Glomerular endothelial cell (primary cell): ENCODE results near the gene HSPA12A. TPM values are rescaled to one million over a fixed set of nuclear protein-coding genes. Genes with fewer than 3 reads are reported as not detected.

Source experiments
- DNase-seq: peaks from one replicate; pipeline ENCODE4 v3.0.0-alpha.2; 2011; ENCODE audit warnings: low read depth, low spot score; ENCODE audit errors: extremely low read depth
- total RNA-seq: library from RNA; depleted of rRNA; stranded (reverse); fragments of >200 nt; gene quantifications from 2 replicates; pipeline ENCODE4 v1.2.3, GENCODE V29; 2015

The HSPA12A gene
- total RNA-seq, 1 donor from 2014 or later, result 0.76 TPM

- no peak for DNase-seq
Observed at GRCh38 chr10:116634126-116634975, 108.0 kb downstream of the HSPA12A start.

- DNase-seq, result no peak
Observed at GRCh38 chr10:116633216-116633600, 109.2 kb downstream of the HSPA12A start.

- DNase-seq, result no peak
Observed at GRCh38 chr10:116632596-116633215, 109.7 kb downstream of the HSPA12A start.

- DNase-seq, result no peak
Observed at GRCh38 chr10:116631871-116632295, 110.5 kb downstream of the HSPA12A start.

GRCh38 chr10:116630020-116630419, 112.3 kb downstream of the HSPA12A start:
- DNase-seq, result no peak

GRCh38 chr10:116629340-116629739, 113.0 kb downstream of the HSPA12A start:
- DNase-seq, result no peak

- DNase-seq, result no peak
Observed at GRCh38 chr10:116627386-116627933, 114.9 kb downstream of the HSPA12A start.

- DNase-seq, result no peak
Observed at GRCh38 chr10:116626815-116627214, 115.6 kb downstream of the HSPA12A start.

- no peak for DNase-seq
Observed at GRCh38 chr10:116625845-116626244, 116.5 kb downstream of the HSPA12A start.

GRCh38 chr10:116621934-116622655, 120.3 kb downstream of the HSPA12A start:
- no peak for DNase-seq

GRCh38 chr10:116621476-116621875, 120.9 kb downstream of the HSPA12A start:
- no peak for DNase-seq

Other genes with a start within 250 kb of the HSPA12A start
- not detected in 2 replicates for gene PNLIP, start 196.6 kb downstream of the HSPA12A start, total RNA-seq
- gene PNLIPRP1, start 151.6 kb downstream of the HSPA12A start, total RNA-seq, result not detected in 2 replicates
- gene PNLIPRP2, start 121.6 kb downstream of the HSPA12A start, total RNA-seq, result not detected in 2 replicates
- gene ENO4, start 106.9 kb upstream of the HSPA12A start, total RNA-seq, result not detected in 2 replicates